Heart right ventricle (tissue), 16 donors: ENCODE measurements around the gene EAPP. TPM values are rescaled to one million over a fixed set of nuclear protein-coding genes. Genes with fewer than 3 reads are reported as not detected.
A peak's percentile ranks its signal among the peaks of the same experiment; 100 is the strongest.
"Not testable (repeated sequence)": the region's sequence is repeated elsewhere in the genome, so short reads cannot be mapped to it uniquely, and the experiment has no call there.

ENCODE experiments used
- ATAC-seq, 8 donors: fragments of 200-7000 bp; cut with Tn5 transposase; one replicate each; pipeline ENCODE4 v1.9.1; 2020; ENCODE audit warnings: mild to moderate bottlenecking in 8 of 8, moderate library complexity in 8 of 8, moderate number of reproducible peaks in 1 of 8
- DNase-seq, 2 donors: peaks; one replicate each; pipeline ENCODE4 v3.0.0-alpha.2; 2020
- H3K27ac ChIP-seq, 10 donors: fragments of 200-600 bp; sonication (generic) in 2 of 10; one replicate each; pipeline versions ENCODE4 v1.5.0 to v1.8.0; 2020 to 2022; ENCODE audit warnings: mild to moderate bottlenecking in 3 of 10
- H3K27me3 ChIP-seq, 7 donors: fragments of 200-600 bp; one replicate each; pipeline ENCODE4 v1.8.0; 2021 to 2022; ENCODE audit warnings: mild to moderate bottlenecking in 2 of 7
- H3K36me3 ChIP-seq, 9 donors: fragments of 200-600 bp; sonication (generic) in 1 of 9; one replicate each; pipeline versions ENCODE4 v1.5.0 to v1.8.0; 2020 to 2022; ENCODE audit warnings: mild to moderate bottlenecking in 2 of 9
- H3K4me1 ChIP-seq, 9 donors: fragments of 200-600 bp; sonication (generic) in 1 of 9; one replicate each; pipeline versions ENCODE4 v1.5.0 to v1.8.0; 2020 to 2022; ENCODE audit warnings: mild to moderate bottlenecking in 4 of 9
- H3K4me3 ChIP-seq, 10 donors: fragments of 200-600 bp; sonication (generic) in 2 of 10; one replicate each; pipeline versions ENCODE4 v1.5.0 to v1.8.0; 2020 to 2022; ENCODE audit warnings: mild to moderate bottlenecking in 7 of 10, moderate library complexity in 2 of 10
- H3K9me3 ChIP-seq, 11 donors: fragments of 200-600 bp in 10 of 11; sonication (generic) in 2 of 11; one replicate each; pipeline versions ENCODE4 v1.5.0 to v1.8.0; 2013 to 2022; ENCODE audit warnings: mild to moderate bottlenecking in 2 of 11, control low read depth in 1 of 11, moderate library complexity in 1 of 11
- CTCF ChIP-seq, 9 donors: fragments of 200-600 bp; sonication (generic) in 2 of 9; IDR thresholded peaks; one replicate each; pipeline versions ENCODE4 v1.5.0 to v1.8.0; 2021 to 2022; ENCODE audit warnings: antibody characterized with exemption in 9 of 9, mild to moderate bottlenecking in 5 of 9, moderate library complexity in 1 of 9
- WGBS, 2 donors: extraction: QIAGEN DNeasy Blood & Tissue Kit; methylation state at CpG; one replicate each; pipeline ENCODE4 v1.1.7; 2013; ENCODE audit warnings: inconsistent platforms in 1 of 2; 5-methylcytosine and 5-hydroxymethylcytosine counted together
- intact Hi-C, 10 donors: fragments of 100-400 bp; cut with DNase I; formaldehyde crosslinking; loops; one replicate each; pipeline versions ENCODE4 v1.11.1 to v1.14.2; 2022
- polyA plus RNA-seq, 2 donors: library from polyadenylated mRNA; stranded (reverse); fragments of 200-250 nt; gene quantifications; one replicate each; pipeline ENCODE4 v1.2.3, GENCODE V29; 2013
- total RNA-seq, 10 donors: library from RNA; stranded (reverse); fragmentation: NEBNext Ultra II Directional in 3 of 10; extraction: Animal tissue kit (Norgen Biotek cat#: 25700) in 3 of 10; gene quantifications; one replicate each; pipeline versions ENCODE4 v1.2.1 to v1.2.4, GENCODE V29; 2021 to 2023
- donor health status: Arrhythmogenic right ventricular cardiomyopathy.
- donor health status: ischemic (EF 13 %, LVEDD 7.1; RV severe dilation, severe dysfunction).
- donor health status: healthy with polysubstance abuse.
- donor health status: DM: no; HTN: yes; CAD: no.
- donor health status: DM: no; HTN: no; CAD: no.
- donor health status: ischemic (EF 25% LVEDD 6.9; RV normal size, moderate dysfunction).
- donor health status: ischemic (EF 25% LVEDD 5.7; RV mildly dilated, moderate dysfunction).
- donor health status: healthy.
- donor health status: DM: yes; HTN: yes; CAD: no.
- donor health status: Ischemic cardiomyopathy.
- donor health status: ischemic (EF 35%, LVEDD 5.7; RV mildly dilated, moderate dysfunction).
- donor health status: nonischemic (EF 11% LVEDD 7.7; RV severe dilation, severe dysfunction).
- donor health status: DM: yes; HTN: yes; CAD: no.
- donor health status: PGD.
- donor health status: ischemic (EF 29% LVEDD 5.4; RV normal size, mild dysfunction).
- donor health status: nonischemic (EF 23%, LVEDD 6.1; RV moderate dilation, normal function).

Gene EAPP
- total and polyA plus RNA-seq, 12 donors: 16.4 to 24.5 (median 20.0) TPM

GRCh38 chr14:34507459-34507858 is 32.0 kb downstream of the EAPP start:
- 92 to 95% methylated on average over 9 of the region's 9 CpGs for WGBS, 2 donors
- intact Hi-C loops: no loop called here
- Histone ChIP-seq H3K4me1 (peaks cover 0 to 6% (median 0%) of the 10 kb centered on the region in 9 donors), H3K36me3 (no peaks in the 10 kb centered on the region), H3K27me3 (no peaks in the 10 kb centered on the region), H3K4me3 (no peak overlapping the region), H3K27ac (no peak overlapping the region), H3K9me3 (no peaks in the 10 kb centered on the region)
- ATAC-seq (no peak), DNase-seq (no peak)
- TF ChIP-seq CTCF (IDR thresholded peaks at IDR 0.05): no peak

GRCh38 chr14:34505124-34505491 is 34.4 kb downstream of the EAPP start:
- DNase-seq, ATAC-seq, H3K36me3 ChIP-seq, H3K9me3 ChIP-seq, H3K27me3 ChIP-seq, H3K27ac ChIP-seq, intact Hi-C loops, H3K4me3 ChIP-seq: not testable (repeated sequence)
- 90% methylated on average over 5 of the region's 5 CpGs for WGBS, 2 donors
- peaks cover 0 to 13% (median 0%) of the 10 kb centered on the region in 9 donors for H3K4me1 ChIP-seq

GRCh38 chr14:34504027-34504426 is 35.5 kb downstream of the EAPP start:
- not testable (repeated sequence) for H3K9me3 ChIP-seq, H3K4me3 ChIP-seq, H3K36me3 ChIP-seq, DNase-seq, H3K27me3 ChIP-seq, ATAC-seq, H3K27ac ChIP-seq
- intact Hi-C loops: loop anchor here in 1 of 10 donors (5.0 kb wide), 1 partner anchor 33 kb away; the partner anchor contains the start of gene EAPP
- H3K4me1 ChIP-seq: peaks cover 0 to 13% (median 0%) of the 10 kb centered on the region in 9 donors
- WGBS, 2 donors: 84 to 95% methylated on average over 9 of the region's 9 CpGs

GRCh38 chr14:34502545-34503225 is 36.8 kb downstream of the EAPP start:
- no peaks in the 10 kb centered on the region for H3K27me3 ChIP-seq
- H3K36me3 ChIP-seq: no peaks in the 10 kb centered on the region
- ATAC-seq (peak in 1 of 8 donors; percentile 28), DNase-seq (no peak)
- WGBS, 2 donors: 46 to 56% methylated on average over 2 of the region's 2 CpGs
- TF ChIP-seq CTCF (IDR thresholded peaks at IDR 0.05): no peak
- peaks cover 0 to 13% (median 4%) of the 10 kb centered on the region in 9 donors for H3K4me1 ChIP-seq
- H3K9me3 ChIP-seq: no peaks in the 10 kb centered on the region
- peak overlapping the region in 2 of 10 donors; percentile 12 to 47 for H3K27ac ChIP-seq
- intact Hi-C loops: loop anchor here in 1 of 10 donors (5.0 kb wide), 1 partner anchor 35 kb away; the partner anchor contains the start of gene EAPP
- no peak overlapping the region for H3K4me3 ChIP-seq

- intact Hi-C loops: loop anchor here in 1 of 10 donors (5.0 kb wide), 1 partner anchor 35 kb away; the partner anchor contains the start of gene EAPP
- Histone ChIP-seq H3K36me3 (no peaks in the 10 kb centered on the region), H3K27ac (peak overlapping the region in 2 of 10 donors; percentile 12 to 47), H3K4me3 (no peak overlapping the region), H3K4me1 (peaks cover 0 to 13% (median 7%) of the 10 kb centered on the region in 9 donors), H3K27me3 (no peaks in the 10 kb centered on the region), H3K9me3 (no peaks in the 10 kb centered on the region)
- 80 to 81% methylated on average over 2 of the region's 2 CpGs for WGBS, 2 donors
- TF ChIP-seq CTCF (IDR thresholded peaks at IDR 0.05): no peak
- ATAC-seq (no peak), DNase-seq (no peak)
Observed at GRCh38 chr14:34502001-34502400, 37.5 kb downstream of the EAPP start.
